ENCODE data around the gene SPTBN2.
A peak's percentile ranks its signal among the peaks of the same experiment; 100 is the strongest.
"Not testable (repeated sequence)": the region's sequence is repeated elsewhere in the genome, so short reads cannot be mapped to it uniquely, and the experiment has no call there.

The SPTBN2 gene

GRCh38 chr11:66643745-66644437, 85.1 kb downstream of the SPTBN2 start:
- no peaks in the 10 kb centered on the region for H3K9me3 ChIP-seq (ENCODE audit: control insufficient read depth, low read depth, low read length)
- H3K27ac ChIP-seq (ENCODE audit: low read length), result no peak overlapping the region
- no peak overlapping the region for H3K9ac ChIP-seq (ENCODE audit: low read length)
- peaks cover 26% of the 10 kb centered on the region for H3K4me1 ChIP-seq (ENCODE audit: control insufficient read depth, low read depth, low read length)
- no peaks in the 10 kb centered on the region for H3K27me3 ChIP-seq (ENCODE audit: control insufficient read depth, insufficient read depth, low read length)
- peak overlapping the region; percentile 4 for H3K4me3 ChIP-seq (ENCODE audit: low read length)
- H3K36me3 ChIP-seq (ENCODE audit: control insufficient read depth, low read depth, low read length), result peaks cover 83% of the 10 kb centered on the region

- Histone ChIP-seq H3K4me1 (ENCODE audit: control insufficient read depth, low read depth, low read length) (peaks cover 36% of the 10 kb centered on the region), H3K27me3 (ENCODE audit: control insufficient read depth, insufficient read depth, low read length) (no peaks in the 10 kb centered on the region), H3K36me3 (ENCODE audit: control insufficient read depth, low read depth, low read length) (peaks cover 70% of the 10 kb centered on the region), H3K4me3 (ENCODE audit: low read length) (peak overlapping the region; percentile 100), H3K9ac (ENCODE audit: low read length) (peak overlapping the region; percentile 10), H3K27ac (ENCODE audit: low read length) (no peak overlapping the region), H3K9me3 (ENCODE audit: control insufficient read depth, low read depth, low read length) (no peaks in the 10 kb centered on the region)
These were observed 87.2 kb downstream of the SPTBN2 start for GRCh38 chr11:66641834-66642233.

GRCh38 chr11:66639814-66640340, 89.1 kb downstream of the SPTBN2 start:
- not testable (repeated sequence) for H3K27me3 ChIP-seq (ENCODE audit: control insufficient read depth, insufficient read depth, low read length); H3K9me3 ChIP-seq (ENCODE audit: control insufficient read depth, low read depth, low read length); H3K27ac ChIP-seq (ENCODE audit: low read length)
- H3K36me3 ChIP-seq (ENCODE audit: control insufficient read depth, low read depth, low read length), result peaks cover 50% of the 10 kb centered on the region
- H3K4me3 ChIP-seq (ENCODE audit: low read length), result peak overlapping the region; percentile 100
- H3K4me1 ChIP-seq (ENCODE audit: control insufficient read depth, low read depth, low read length), result peaks cover 36% of the 10 kb centered on the region
- H3K9ac ChIP-seq (ENCODE audit: low read length), result peak overlapping the region; percentile 100

GRCh38 chr11:66639066-66639813, 89.8 kb downstream of the SPTBN2 start:
- peaks cover 44% of the 10 kb centered on the region for H3K36me3 ChIP-seq (ENCODE audit: control insufficient read depth, low read depth, low read length)

GRCh38 chr11:66638177-66639065, 90.6 kb downstream of the SPTBN2 start, which contains the start of gene RBM4:
TSS of gene RBM4 (plus strand) at chr11:66638703. CDS start at chr11:66639712, 1,009 bp downstream.
- Histone ChIP-seq H3K36me3 (ENCODE audit: control insufficient read depth, low read depth, low read length) (peaks cover 38% of the 10 kb centered on the region), H3K9ac (ENCODE audit: low read length) (peak within 1 kb of the TSS; percentile 100), H3K9me3 (ENCODE audit: control insufficient read depth, low read depth, low read length) (no peaks in the 10 kb centered on the region), H3K4me1 (ENCODE audit: control insufficient read depth, low read depth, low read length) (peaks cover 36% of the 10 kb centered on the region), H3K27ac (ENCODE audit: low read length) (peak within 1 kb of the TSS; percentile 97), H3K4me3 (ENCODE audit: low read length) (peak within 1 kb of the TSS; percentile 100), H3K27me3 (ENCODE audit: control insufficient read depth, insufficient read depth, low read length) (no peaks in the 10 kb centered on the region)

More at GRCh38 chr11:66639066-66639813, 89.8 kb downstream of the SPTBN2 start:
- Histone ChIP-seq H3K4me1 (ENCODE audit: control insufficient read depth, low read depth, low read length) (peaks cover 36% of the 10 kb centered on the region), H3K9ac (ENCODE audit: low read length) (peak overlapping the region; percentile 100), H3K27me3 (ENCODE audit: control insufficient read depth, insufficient read depth, low read length) (no peaks in the 10 kb centered on the region), H3K4me3 (ENCODE audit: low read length) (peak overlapping the region; percentile 100), H3K27ac (ENCODE audit: low read length) (peak overlapping the region; percentile 97), H3K9me3 (ENCODE audit: control insufficient read depth, low read depth, low read length) (no peaks in the 10 kb centered on the region)

- Histone ChIP-seq H3K9me3 (ENCODE audit: control insufficient read depth, low read depth, low read length) (no peaks in the 10 kb centered on the region), H3K27me3 (ENCODE audit: control insufficient read depth, insufficient read depth, low read length) (no peaks in the 10 kb centered on the region), H3K9ac (ENCODE audit: low read length) (peak overlapping the region; percentile 100), H3K4me3 (ENCODE audit: low read length) (peak overlapping the region; percentile 68), H3K36me3 (ENCODE audit: control insufficient read depth, low read depth, low read length) (peaks cover 32% of the 10 kb centered on the region), H3K4me1 (ENCODE audit: control insufficient read depth, low read depth, low read length) (peaks cover 36% of the 10 kb centered on the region), H3K27ac (ENCODE audit: low read length) (peak overlapping the region; percentile 94)
These were observed 91.3 kb downstream of the SPTBN2 start for GRCh38 chr11:66637557-66638176.

- Histone ChIP-seq H3K36me3 (ENCODE audit: control insufficient read depth, low read depth, low read length) (peaks cover 21% of the 10 kb centered on the region), H3K27me3 (ENCODE audit: control insufficient read depth, insufficient read depth, low read length) (no peaks in the 10 kb centered on the region), H3K4me3 (ENCODE audit: low read length) (no peak overlapping the region), H3K9ac (ENCODE audit: low read length) (no peak overlapping the region), H3K9me3 (ENCODE audit: control insufficient read depth, low read depth, low read length) (no peaks in the 10 kb centered on the region), H3K4me1 (ENCODE audit: control insufficient read depth, low read depth, low read length) (peaks cover 26% of the 10 kb centered on the region), H3K27ac (ENCODE audit: low read length) (no peak overlapping the region)
These were observed 92.6 kb downstream of the SPTBN2 start for GRCh38 chr11:66636411-66636810.
